GM21423 (cell line): ENCODE measurements around the gene GRIA3.
"Not testable (repeated sequence)": the region's sequence is repeated elsewhere in the genome, so short reads cannot be mapped to it uniquely, and the experiment has no call there.

Experiments
- ATAC-seq: cut with Tn5 transposase; IDR thresholded peaks from one replicate; pipeline ENCODE4 v1.9.1; 2021; ENCODE audit warnings: mild to moderate bottlenecking, moderate library complexity; ENCODE audit not compliant: unreplicated experiment

Gene GRIA3

GRCh38 chrX:123339221-123339905, 155.3 kb downstream of the GRIA3 start:
- ATAC-seq: no peak

GRCh38 chrX:123340696-123341095, 156.6 kb downstream of the GRIA3 start:
- no peak for ATAC-seq

GRCh38 chrX:123348468-123348867, 164.4 kb downstream of the GRIA3 start:
- no peak for ATAC-seq

GRCh38 chrX:123350226-123350625, 166.1 kb downstream of the GRIA3 start:
- no peak for ATAC-seq

- peak; percentile 95 for ATAC-seq
These were observed 173.9 kb downstream of the GRIA3 start for GRCh38 chrX:123357941-123358340.

GRCh38 chrX:123358457-123358856, 174.4 kb downstream of the GRIA3 start:
- ATAC-seq: no peak

- no peak for ATAC-seq
These were observed 177.3 kb downstream of the GRIA3 start for GRCh38 chrX:123361371-123361770.

- not testable (repeated sequence) for ATAC-seq
These were observed 202.1 kb downstream of the GRIA3 start for GRCh38 chrX:123386196-123386595.

- no peak for ATAC-seq
These were observed 208.8 kb downstream of the GRIA3 start for GRCh38 chrX:123392921-123393320.

GRCh38 chrX:123399709-123400108, 215.6 kb downstream of the GRIA3 start:
- no peak for ATAC-seq

GRCh38 chrX:123405231-123405630, 221.2 kb downstream of the GRIA3 start:
- ATAC-seq: no peak

GRCh38 chrX:123408821-123409737, 225.0 kb downstream of the GRIA3 start:
- ATAC-seq: no peak

GRCh38 chrX:123422875-123423274, 238.8 kb downstream of the GRIA3 start:
- ATAC-seq: no peak

GRCh38 chrX:123424546-123424945, 240.5 kb downstream of the GRIA3 start:
- ATAC-seq: peak; percentile 87

GRCh38 chrX:123425471-123425870, 241.4 kb downstream of the GRIA3 start:
- ATAC-seq: no peak

- no peak for ATAC-seq
These were observed 241.8 kb downstream of the GRIA3 start for GRCh38 chrX:123425904-123426303.

- no peak for ATAC-seq
These were observed 248.5 kb downstream of the GRIA3 start for GRCh38 chrX:123432361-123433150.

GRCh38 chrX:123436512-123437136, 252.5 kb downstream of the GRIA3 start:
- ATAC-seq: no peak

- ATAC-seq: not testable (repeated sequence)
These were observed 255.8 kb downstream of the GRIA3 start for GRCh38 chrX:123439926-123440325.

GRCh38 chrX:123442764-123443163, 258.7 kb downstream of the GRIA3 start:
- no peak for ATAC-seq

- ATAC-seq: no peak
These were observed 263.4 kb downstream of the GRIA3 start for GRCh38 chrX:123447506-123447905.
